ENCODE measurements around the gene NDUFAB1. TPM values are rescaled to one million over a fixed set of nuclear protein-coding genes. Genes with fewer than 3 reads are reported as not detected.
"Not testable (repeated sequence)": the region's sequence is repeated elsewhere in the genome, so short reads cannot be mapped to it uniquely, and the experiment has no call there.

The NDUFAB1 gene
- total RNA-seq, 4 donors from 2014 or later, result 68.5 to 135 (median 95.1) TPM

GRCh38 chr16:23584186-23585076 lies 11.7 kb downstream of the NDUFAB1 start:
- Histone ChIP-seq H3K9me3 (no peaks in the 10 kb centered on the region), H3K36me3 (peaks cover 29 to 42% of the 10 kb centered on the region in 2 donors), H3K27ac (no peak overlapping the region), H3K27me3 (no peaks in the 10 kb centered on the region), H3K4me1 (no peaks in the 10 kb centered on the region), H3K4me3 (replicated peaks in 1 of 3) (no peak overlapping the region)
- intact Hi-C loops (cut with DNase I), result no loop called here
- DNase-seq, result no peak
- WGBS, 2 donors, result 90 to 95% methylated on average over 13 of the region's 14 CpGs
- TF ChIP-seq POLR2A (IDR thresholded peaks at IDR 0.05), result no peak

GRCh38 chr16:23583271-23583670 lies 12.8 kb downstream of the NDUFAB1 start:
- WGBS, 2 donors, result 90% methylated on average over 2 of the region's 30 CpGs; no CpG with 5 or more reads in 1 of the 2 donors
- H3K9me3 ChIP-seq; H3K27ac ChIP-seq; intact Hi-C loops (cut with DNase I); H3K27me3 ChIP-seq; H3K4me1 ChIP-seq; H3K4me3 ChIP-seq (replicated peaks in 1 of 3); DNase-seq: not testable (repeated sequence)
- H3K36me3 ChIP-seq, result peaks cover 26 to 48% of the 10 kb centered on the region in 2 donors

GRCh38 chr16:23581764-23582163 lies 14.4 kb downstream of the NDUFAB1 start:
- intact Hi-C loops (cut with DNase I), result no loop called here
- Histone ChIP-seq H3K27ac (no peak overlapping the region), H3K36me3 (peaks cover 26 to 35% of the 10 kb centered on the region in 2 donors), H3K9me3 (no peaks in the 10 kb centered on the region), H3K4me3 (replicated peaks in 1 of 3) (no peak overlapping the region), H3K4me1 (no peaks in the 10 kb centered on the region), H3K27me3 (no peaks in the 10 kb centered on the region)
- TF ChIP-seq CTCF (IDR thresholded peaks at IDR 0.05) (no peak), POLR2A (IDR thresholded peaks at IDR 0.05) (no peak)
- DNase-seq, result no peak

- no peak for DNase-seq
- H3K27ac ChIP-seq, result no peak overlapping the region
- TF ChIP-seq CTCF (IDR thresholded peaks at IDR 0.05) (no peak), POLR2A (IDR thresholded peaks at IDR 0.05) (no peak)
- no peak overlapping the region for H3K4me3 ChIP-seq (replicated peaks in 1 of 3)
- H3K27me3 ChIP-seq, result no peaks in the 10 kb centered on the region
- H3K4me1 ChIP-seq, result no peaks in the 10 kb centered on the region
- H3K9me3 ChIP-seq, result no peaks in the 10 kb centered on the region
- H3K36me3 ChIP-seq, result peaks cover 19 to 35% of the 10 kb centered on the region in 2 donors
- intact Hi-C loops (cut with DNase I), result no loop called here
These were observed 15.7 kb downstream of the NDUFAB1 start for GRCh38 chr16:23580391-23580790.

- H3K9me3 ChIP-seq, result no peaks in the 10 kb centered on the region
- 95 to 98% methylated on average over 4 of the region's 4 CpGs for WGBS, 2 donors
- TF ChIP-seq CTCF (IDR thresholded peaks at IDR 0.05), result no peak
- no peak for TF ChIP-seq POLR2A (IDR thresholded peaks at IDR 0.05)
- H3K4me1 ChIP-seq, result no peaks in the 10 kb centered on the region
- no peak overlapping the region for H3K4me3 ChIP-seq (replicated peaks in 1 of 3)
- DNase-seq, result no peak
- H3K27me3 ChIP-seq, result no peaks in the 10 kb centered on the region
- intact Hi-C loops (cut with DNase I), result no loop called here
- H3K36me3 ChIP-seq, result peaks cover 12 to 25% of the 10 kb centered on the region in 2 donors
- no peak overlapping the region for H3K27ac ChIP-seq
These were observed 16.7 kb downstream of the NDUFAB1 start for GRCh38 chr16:23579371-23579770.

GRCh38 chr16:23578101-23578830 lies 17.9 kb downstream of the NDUFAB1 start:
- Histone ChIP-seq H3K4me1 (no peaks in the 10 kb centered on the region), H3K27me3 (no peaks in the 10 kb centered on the region), H3K27ac (no peak overlapping the region), H3K4me3 (replicated peaks in 1 of 3) (no peak overlapping the region), H3K9me3 (no peaks in the 10 kb centered on the region), H3K36me3 (peaks cover 15 to 30% of the 10 kb centered on the region in 2 donors)
- WGBS, 2 donors, result 71 to 72% methylated on average over 5 of the region's 5 CpGs
- no peak for DNase-seq
- TF ChIP-seq POLR2A (IDR thresholded peaks at IDR 0.05) (no peak), CTCF (IDR thresholded peaks at IDR 0.05) (no peak)
- intact Hi-C loops (cut with DNase I), result no loop called here

Data from thyroid gland (tissue), 4 donors.